HG03196 (cell line): ENCODE measurements around the gene CDKL5.

Experiments
- ATAC-seq: cut with Tn5 transposase; IDR thresholded peaks from one replicate; pipeline ENCODE4 v1.9.1; 2021; ENCODE audit not compliant: unreplicated experiment

Gene CDKL5

GRCh38 chrX:18455384-18455783 is 30.0 kb downstream of the CDKL5 start:
- no peak for ATAC-seq

- ATAC-seq, result no peak
Measured at GRCh38 chrX:18457000-18457399, 31.6 kb downstream of the CDKL5 start.

- no peak for ATAC-seq
Measured at GRCh38 chrX:18461431-18461830, 36.0 kb downstream of the CDKL5 start.

GRCh38 chrX:18464499-18464898 is 39.1 kb downstream of the CDKL5 start:
- no peak for ATAC-seq

- no peak for ATAC-seq
Measured at GRCh38 chrX:18465051-18465450, 39.6 kb downstream of the CDKL5 start.

GRCh38 chrX:18468599-18468998 is 43.2 kb downstream of the CDKL5 start:
- no peak for ATAC-seq

GRCh38 chrX:18471296-18471695 is 45.9 kb downstream of the CDKL5 start:
- ATAC-seq, result no peak

GRCh38 chrX:18490806-18491555 is 65.6 kb downstream of the CDKL5 start:
- no peak for ATAC-seq

GRCh38 chrX:18491587-18492340 is 66.4 kb downstream of the CDKL5 start:
- no peak for ATAC-seq

- ATAC-seq, result no peak
Measured at GRCh38 chrX:18534949-18535348, 109.5 kb downstream of the CDKL5 start.

- no peak for ATAC-seq
Measured at GRCh38 chrX:18537068-18537467, 111.7 kb downstream of the CDKL5 start.

GRCh38 chrX:18537524-18537923 is 112.1 kb downstream of the CDKL5 start:
- no peak for ATAC-seq

GRCh38 chrX:18542131-18542530 is 116.7 kb downstream of the CDKL5 start:
- no peak for ATAC-seq

- ATAC-seq, result no peak
Measured at GRCh38 chrX:18542905-18543304, 117.5 kb downstream of the CDKL5 start.

- ATAC-seq, result no peak
Measured at GRCh38 chrX:18543738-18544137, 118.3 kb downstream of the CDKL5 start.

- ATAC-seq, result no peak
Measured at GRCh38 chrX:18545771-18546170, 120.4 kb downstream of the CDKL5 start.

GRCh38 chrX:18548996-18549395 is 123.6 kb downstream of the CDKL5 start:
- ATAC-seq, result no peak

- no peak for ATAC-seq
Measured at GRCh38 chrX:18549643-18550042, 124.2 kb downstream of the CDKL5 start.

GRCh38 chrX:18557879-18558278 is 132.5 kb downstream of the CDKL5 start:
- no peak for ATAC-seq

- ATAC-seq, result no peak
Measured at GRCh38 chrX:18558799-18559198, 133.4 kb downstream of the CDKL5 start.

GRCh38 chrX:18561020-18561419 is 135.6 kb downstream of the CDKL5 start:
- no peak for ATAC-seq

GRCh38 chrX:18565727-18566126 is 140.3 kb downstream of the CDKL5 start:
- no peak for ATAC-seq
